ENCODE data around the gene SH3TC2.

SH3TC2 gene

DNA sequence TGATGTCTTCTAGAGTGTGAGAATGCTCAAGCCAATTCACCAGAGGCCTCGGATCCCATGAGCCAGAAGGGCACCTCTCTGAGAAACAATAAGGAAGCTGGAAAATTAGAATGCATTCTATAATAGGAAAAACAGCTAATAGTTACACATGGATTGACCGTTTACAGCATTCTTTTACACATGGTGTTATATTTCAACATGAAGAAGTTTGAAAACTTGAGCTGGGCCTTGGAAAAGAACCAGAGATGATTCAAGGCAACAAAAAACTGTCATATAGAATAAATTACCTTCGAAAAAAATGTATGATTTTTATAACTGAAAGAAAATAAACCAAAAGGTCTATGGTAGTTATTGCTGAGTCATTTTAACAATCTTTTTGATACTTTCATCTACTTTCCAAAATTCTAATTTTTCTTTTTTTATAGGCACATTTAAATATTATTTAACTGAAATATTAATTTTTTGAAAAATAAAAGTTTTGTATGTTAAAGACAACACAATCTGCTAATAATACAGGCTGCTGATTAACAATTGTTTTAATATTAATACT is 6.2 kb downstream of the SH3TC2 start:
- DNase-seq: no peak

- DNase-seq: no peak
Observed at GRCh38 chr5:149054416-149054815, 8.4 kb downstream of the SH3TC2 start.

DNA sequence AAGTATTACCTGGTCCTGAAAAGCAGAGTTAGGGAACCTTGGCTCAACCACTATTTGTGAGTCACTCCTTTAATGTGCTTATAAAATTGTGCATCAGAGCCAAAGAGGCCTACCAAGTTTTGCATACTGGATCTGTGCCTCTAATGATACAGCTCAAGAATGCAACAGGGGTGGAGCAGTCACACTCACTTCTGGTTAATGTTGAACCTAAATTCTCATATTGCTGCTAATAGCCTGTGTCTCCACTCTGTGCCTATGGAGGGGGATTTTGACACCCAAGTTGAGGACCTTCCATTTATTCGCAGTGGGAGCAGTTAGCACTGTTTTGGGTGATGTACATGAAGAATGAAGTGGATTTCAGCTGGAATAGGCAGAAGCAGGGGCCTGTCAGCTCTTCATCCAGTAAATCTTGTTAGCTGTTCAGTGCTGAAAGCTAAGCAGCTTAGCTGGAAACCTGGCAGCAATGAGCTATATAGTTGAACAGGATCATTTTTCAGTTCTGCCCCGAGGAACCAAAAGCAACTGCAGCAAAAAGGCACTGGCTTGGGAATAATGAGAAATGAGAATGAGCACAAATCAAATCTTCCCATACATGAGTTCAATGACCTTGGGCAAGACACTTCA is 9.7 kb downstream of the SH3TC2 start:
- no peak for DNase-seq

- peak; percentile 78 for DNase-seq
Observed at GRCh38 chr5:149049371-149049781, 13.5 kb downstream of the SH3TC2 start.

DNA sequence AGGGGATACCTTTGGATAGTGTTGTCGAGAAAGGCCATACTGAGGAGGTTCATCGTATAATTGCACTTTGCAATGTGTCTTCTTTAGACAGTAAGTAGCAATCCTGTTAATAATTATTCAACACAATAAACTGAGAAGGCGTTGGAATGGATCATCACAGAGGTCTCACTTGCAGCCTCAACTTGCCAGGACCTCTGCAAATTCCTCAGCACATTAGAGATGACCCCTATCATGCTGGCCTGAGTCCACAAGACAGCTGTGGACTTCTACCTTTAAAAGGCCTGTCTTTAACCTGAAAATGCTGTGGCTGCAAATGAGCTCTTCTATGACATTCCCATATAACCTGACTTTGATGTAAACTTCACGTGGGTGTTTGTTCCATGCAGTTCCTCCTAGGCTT is 14.1 kb downstream of the SH3TC2 start:
- DNase-seq: no peak

- no peak for DNase-seq
Observed at GRCh38 chr5:149047462-149047861, 15.4 kb downstream of the SH3TC2 start.

DNA sequence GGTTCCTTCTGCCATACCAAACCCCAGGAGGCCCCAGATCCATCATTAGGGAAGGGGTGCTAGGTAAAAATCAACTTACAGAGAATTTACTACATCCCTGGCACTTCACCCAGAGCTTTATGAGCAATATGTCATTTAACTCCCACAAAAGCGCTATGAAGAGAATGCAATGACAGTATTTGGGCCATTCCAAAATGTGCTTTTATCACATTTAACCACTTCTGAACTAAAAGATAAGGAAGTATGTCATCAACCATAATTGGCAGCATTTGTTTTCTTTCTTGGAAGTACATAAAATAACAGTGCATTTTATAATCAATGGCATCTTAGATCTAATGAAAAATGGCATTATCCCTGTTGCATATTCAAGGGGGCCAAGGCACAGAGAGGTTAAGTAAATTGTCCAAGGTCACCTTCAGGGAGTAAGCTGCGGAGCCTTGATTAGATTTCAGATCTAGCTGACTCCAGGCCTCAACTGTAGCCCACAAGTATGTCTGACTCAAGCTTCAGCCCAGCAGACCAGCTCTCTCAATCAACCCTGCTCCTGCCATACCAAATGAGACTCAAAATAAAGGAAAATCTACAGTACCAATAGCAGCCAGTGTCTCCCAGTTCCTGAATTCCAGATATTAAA is 16.5 kb downstream of the SH3TC2 start:
- no peak for DNase-seq

DNA sequence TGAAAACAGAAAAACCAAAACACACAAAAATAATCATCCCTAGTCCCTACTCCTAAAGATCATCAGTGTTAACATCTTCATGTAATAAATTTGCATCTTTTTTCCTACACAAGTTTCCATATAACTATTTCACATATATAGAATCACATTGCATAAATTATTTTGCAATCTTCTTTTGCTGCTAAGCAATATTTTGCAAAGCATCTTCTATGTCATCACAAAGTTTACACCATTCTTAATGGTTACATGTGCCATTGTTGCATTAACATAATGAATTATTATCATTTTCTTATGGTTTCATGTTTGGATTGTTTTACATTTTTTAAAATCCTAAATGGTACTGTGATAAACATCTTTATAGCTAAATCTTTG is 17.8 kb downstream of the SH3TC2 start:
- no peak for DNase-seq

DNA sequence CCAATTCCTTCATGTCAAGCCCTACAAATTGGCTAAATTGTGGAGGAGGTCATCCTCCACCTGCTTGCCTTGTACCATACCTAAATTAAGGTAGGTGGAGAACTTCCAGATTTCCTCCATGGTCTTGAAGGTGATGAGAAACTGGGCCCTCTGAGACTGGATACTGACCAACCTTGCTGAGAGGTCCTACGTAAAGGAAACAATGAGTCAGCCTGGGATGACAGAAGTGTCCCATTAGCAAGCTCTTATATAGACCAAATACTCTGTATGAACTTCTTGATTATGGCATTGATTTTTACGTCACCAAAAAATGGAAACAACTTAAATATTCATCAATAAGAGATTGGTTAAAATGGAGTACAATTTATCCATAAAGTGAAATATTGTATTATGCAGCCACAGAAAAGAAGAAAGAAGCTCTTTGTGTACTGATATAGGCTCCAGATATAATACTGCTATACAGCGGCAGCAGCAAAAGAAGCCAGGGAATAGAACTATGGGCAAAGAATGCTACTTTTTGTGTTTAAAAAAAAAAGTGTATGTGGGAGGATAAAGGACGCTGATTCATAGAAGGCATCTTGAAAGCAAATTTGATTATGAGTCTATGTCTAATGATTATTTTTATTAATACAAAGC is 18.3 kb downstream of the SH3TC2 start:
- no peak for DNase-seq

- DNase-seq: no peak
Observed at GRCh38 chr5:149043641-149044040, 19.2 kb downstream of the SH3TC2 start.

- DNase-seq: no peak
Observed at GRCh38 chr5:149042865-149043264, 20.0 kb downstream of the SH3TC2 start.

DNA sequence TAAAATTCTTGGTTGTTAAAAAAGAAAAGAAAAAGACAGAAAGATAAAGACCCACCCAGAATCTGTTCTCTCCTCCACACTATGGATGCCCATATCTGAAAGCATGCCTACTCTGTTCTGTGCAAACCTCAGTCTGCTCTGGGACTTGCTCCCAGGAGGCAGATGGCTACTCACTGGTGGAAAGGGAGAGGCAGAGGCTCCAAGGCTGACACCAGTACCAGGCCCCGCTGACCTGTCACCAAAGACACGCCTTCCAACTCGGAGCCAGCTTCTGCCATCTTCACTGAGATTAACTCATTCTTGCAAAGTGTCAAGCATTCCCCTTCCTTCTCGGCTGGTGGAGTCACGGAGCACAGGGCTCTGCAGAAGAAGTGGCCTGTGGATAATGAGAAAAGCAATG is 21.6 kb downstream of the SH3TC2 start:
- no peak for DNase-seq

DNA sequence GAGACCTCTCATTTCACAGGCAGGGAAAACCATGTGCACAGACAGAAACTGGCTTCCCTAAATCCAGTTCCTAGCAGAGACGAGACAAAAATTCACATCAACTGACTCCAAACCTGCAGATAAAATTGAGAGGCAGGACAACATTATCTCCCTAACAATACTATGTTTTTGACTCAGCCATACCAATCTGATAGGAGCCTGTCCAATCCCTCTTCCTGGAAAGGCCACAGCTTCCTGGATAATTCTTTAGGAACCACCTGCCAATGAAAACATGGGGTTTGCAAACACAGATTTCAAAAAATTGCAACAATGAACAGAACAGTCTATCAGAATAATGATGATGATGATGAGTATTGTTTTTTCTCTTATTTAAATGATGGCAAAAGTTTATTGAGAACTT is 22.4 kb downstream of the SH3TC2 start:
- no peak for DNase-seq

DNA sequence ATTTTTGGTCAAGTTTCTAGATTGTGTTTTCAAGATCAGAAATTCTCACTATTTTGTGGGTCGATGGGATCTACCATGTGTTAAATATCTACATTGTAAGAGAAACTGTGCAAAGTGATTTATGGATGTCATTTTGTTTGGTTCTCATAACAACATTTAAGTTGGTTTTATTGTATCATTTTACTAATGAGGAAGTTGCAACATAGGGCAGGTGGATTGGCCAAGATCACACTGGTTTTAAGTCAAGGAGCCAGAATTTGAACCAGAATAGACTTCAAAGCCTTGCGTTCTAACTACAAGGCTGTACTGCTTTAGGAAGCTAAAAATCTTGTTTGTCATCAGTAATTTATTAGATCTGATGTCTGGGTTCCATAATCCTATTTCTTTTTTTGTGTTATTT is 23.4 kb downstream of the SH3TC2 start:
- no peak for DNase-seq

DNA sequence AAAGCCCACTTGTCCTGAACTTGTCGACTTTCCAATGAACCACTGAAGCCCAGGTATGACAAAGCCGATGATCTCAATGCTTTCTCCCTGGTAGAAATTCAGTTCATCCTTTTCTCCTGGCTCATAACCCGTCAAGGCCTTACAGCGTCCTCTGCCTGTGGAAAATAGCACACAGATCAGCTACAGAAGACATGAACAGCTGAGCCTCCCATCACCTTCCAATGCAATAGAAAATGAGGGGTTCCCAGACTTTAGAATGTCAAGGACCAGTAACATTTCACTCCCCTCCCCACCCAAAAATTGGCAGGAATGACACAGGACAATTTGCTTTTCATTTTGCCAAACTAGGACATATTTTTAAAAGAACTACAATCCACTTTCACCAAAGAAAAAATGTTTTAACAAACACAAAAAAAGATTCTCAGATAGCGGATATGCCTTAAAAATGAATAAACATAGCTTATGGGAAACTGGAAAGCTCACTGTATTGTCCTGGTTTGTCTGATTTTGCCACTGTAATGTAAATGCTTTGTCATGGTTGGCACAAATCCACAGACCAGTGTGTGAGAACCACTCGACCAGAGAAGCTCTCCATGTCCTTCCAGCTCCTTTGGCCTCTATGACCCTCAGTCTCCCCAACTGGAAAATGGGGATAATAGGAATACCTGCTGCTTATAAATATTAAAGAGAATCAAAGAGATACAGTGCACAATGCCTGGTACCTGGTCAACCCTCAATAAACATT is 24.4 kb downstream of the SH3TC2 start:
- peak; percentile 6 for DNase-seq

DNA sequence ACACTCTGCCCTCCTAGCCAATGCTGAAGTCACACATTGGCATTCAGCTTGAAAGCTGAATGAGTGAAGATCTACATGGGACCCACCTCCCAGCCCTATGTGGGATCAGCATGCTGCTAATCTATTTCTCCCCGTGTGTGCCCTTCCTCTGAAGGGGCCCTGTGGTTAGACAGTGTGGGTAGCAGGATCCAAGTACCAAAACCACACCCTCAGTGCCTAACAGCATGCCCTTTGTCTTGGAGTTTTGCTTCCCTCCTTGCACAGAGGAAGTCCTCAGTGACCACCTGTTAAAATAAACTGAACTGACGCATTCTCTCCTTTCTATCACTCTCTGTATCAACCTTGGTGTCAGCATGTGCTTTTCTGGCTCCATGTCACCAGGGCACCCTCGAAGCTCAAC is 25.0 kb downstream of the SH3TC2 start:
- peak; percentile 15 for DNase-seq

GRCh38 chr5:149036970-149037369 is 25.9 kb downstream of the SH3TC2 start:
- no peak for DNase-seq

DNA sequence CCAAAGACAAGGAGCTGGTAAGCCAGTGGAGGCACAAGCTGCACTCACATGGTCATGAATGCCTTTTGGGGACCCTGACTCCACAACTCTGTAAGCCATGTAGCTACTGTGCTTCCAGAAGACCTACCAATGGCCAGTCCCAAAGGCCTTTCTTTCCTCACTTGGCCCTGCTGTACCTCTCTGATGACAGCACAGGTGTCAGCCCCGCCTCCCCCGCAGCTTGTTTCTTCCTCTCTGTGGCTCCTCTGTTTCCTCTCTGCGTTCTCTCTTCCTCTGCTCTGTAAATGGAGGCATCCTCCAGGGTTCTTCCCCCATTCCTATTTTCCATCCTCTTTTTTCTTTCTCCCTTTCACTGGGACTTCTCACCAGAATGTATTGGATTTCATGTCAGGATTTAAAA is 26.7 kb downstream of the SH3TC2 start:
- DNase-seq: no peak

- DNase-seq: peak; percentile 83
Observed at GRCh38 chr5:149035372-149035790, 27.5 kb downstream of the SH3TC2 start.

DNA sequence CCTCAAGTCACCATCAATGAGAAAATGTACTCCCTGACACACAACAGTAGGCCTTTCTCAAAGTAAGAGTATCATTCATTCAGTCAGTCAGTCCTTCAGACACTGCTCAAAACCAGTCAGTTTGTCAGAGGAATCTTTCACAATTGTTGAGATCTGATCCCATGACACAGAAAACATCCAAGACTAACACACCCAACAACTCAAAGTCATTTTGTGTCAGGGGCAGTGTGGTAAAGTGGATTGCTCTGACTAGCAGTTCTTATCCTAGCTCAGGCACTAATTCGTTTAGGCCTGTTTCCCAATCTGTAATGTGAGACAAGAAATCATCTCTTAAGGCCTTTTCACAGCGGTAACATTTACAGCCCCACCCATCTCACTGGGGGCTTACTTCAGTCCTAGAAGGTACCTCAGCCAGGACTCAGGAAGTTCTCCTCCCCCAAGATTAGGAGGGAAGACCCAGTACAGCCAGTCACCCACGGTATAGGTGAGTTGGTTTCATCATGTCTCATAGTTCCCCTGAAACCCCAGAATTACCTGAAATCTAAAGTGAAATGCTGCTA is 31.9 kb downstream of the SH3TC2 start:
- DNase-seq: no peak

- DNase-seq: peak; percentile 76
Observed at GRCh38 chr5:149030392-149030791, 32.5 kb downstream of the SH3TC2 start.

DNA sequence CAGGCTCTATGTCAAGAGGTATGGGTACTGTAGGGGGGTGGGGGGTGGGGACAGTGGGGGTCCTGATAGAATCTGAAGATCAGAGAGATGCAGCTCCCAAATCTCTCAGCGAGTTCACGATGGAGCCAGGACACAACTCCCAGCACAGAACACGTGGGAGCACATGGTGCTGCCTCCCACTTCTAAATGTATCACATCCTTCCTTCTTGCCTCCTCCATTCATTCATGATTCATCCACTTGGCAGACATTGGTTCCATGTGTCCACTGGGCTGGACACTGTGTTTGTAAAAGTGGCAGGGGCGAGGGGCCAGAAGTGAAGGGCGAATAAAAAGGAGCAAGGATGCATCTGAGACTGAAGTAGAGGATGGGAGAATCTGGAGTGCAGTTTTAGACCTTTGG is 33.9 kb downstream of the SH3TC2 start:
- DNase-seq: no peak

DNA sequence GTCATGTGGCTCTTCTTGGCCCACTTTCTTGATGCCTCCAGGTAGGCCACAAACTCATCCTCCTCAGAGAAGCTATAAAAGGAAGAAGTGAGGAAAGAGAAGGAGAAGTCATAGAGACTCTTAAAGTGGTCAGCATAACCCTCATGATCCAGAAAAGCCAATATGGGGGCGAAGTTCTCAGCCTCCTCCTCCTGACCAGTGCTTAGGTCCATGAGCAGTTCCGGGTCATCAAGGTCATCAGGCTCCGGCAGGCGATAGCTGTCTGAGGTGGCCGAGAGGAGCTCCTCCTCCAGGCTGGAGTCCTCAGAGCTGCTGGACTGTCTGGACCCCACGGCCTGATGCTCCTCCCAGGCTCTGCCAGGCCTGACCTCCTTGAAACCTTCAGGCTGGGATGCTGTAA is 34.7 kb downstream of the SH3TC2 start:
- DNase-seq: no peak
